ENCODE measurements around the gene IQCH. TPM values are rescaled to one million over a fixed set of nuclear protein-coding genes. Genes with fewer than 3 reads are reported as not detected.

Gene IQCH
- total and polyA plus RNA-seq, 9 donors = 0.69 to 1.8 (median 0.97) TPM

GRCh38 chr15:67506775-67507747, 252.5 kb downstream of the IQCH start:
- no peaks in the 10 kb centered on the region for H3K4me1 ChIP-seq (ENCODE audit: control insufficient read depth, insufficient read depth, low read length)
- no peaks in the 10 kb centered on the region for H3K9me3 ChIP-seq (replicated peaks; ENCODE audit: control insufficient read depth, low read depth, low read length)
- H3K27ac ChIP-seq (ENCODE audit: low read length) = no peak overlapping the region
- DNase-seq = peak; percentile 7
- no CpG with 5 or more reads among the region's 11 CpGs for WGBS (ENCODE audit: insufficient coverage)
- H3K27me3 ChIP-seq (ENCODE audit: control insufficient read depth, insufficient read depth, low read length) = no peaks in the 10 kb centered on the region
- no peak overlapping the region for H3K4me3 ChIP-seq (ENCODE audit: low read length)
- no peaks in the 10 kb centered on the region for H3K36me3 ChIP-seq (ENCODE audit: control insufficient read depth, insufficient read depth, low read length)

- H3K27me3 ChIP-seq (ENCODE audit: control insufficient read depth, insufficient read depth, low read length) = no peaks in the 10 kb centered on the region
- H3K27ac ChIP-seq (ENCODE audit: low read length) = no peak overlapping the region
- WGBS (ENCODE audit: insufficient coverage) = no CpG with 5 or more reads among the region's 3 CpGs
- peak; percentile 9 for DNase-seq
- H3K4me3 ChIP-seq (ENCODE audit: low read length) = no peak overlapping the region
- no peaks in the 10 kb centered on the region for H3K9me3 ChIP-seq (replicated peaks; ENCODE audit: control insufficient read depth, low read depth, low read length)
- peaks cover 9% of the 10 kb centered on the region for H3K36me3 ChIP-seq (ENCODE audit: control insufficient read depth, insufficient read depth, low read length)
- no peaks in the 10 kb centered on the region for H3K4me1 ChIP-seq (ENCODE audit: control insufficient read depth, insufficient read depth, low read length)
Observed at GRCh38 chr15:67508407-67508806, 253.8 kb downstream of the IQCH start.

- Histone ChIP-seq H3K27me3 (ENCODE audit: control insufficient read depth, insufficient read depth, low read length) (no peaks in the 10 kb centered on the region), H3K4me3 (ENCODE audit: low read length) (no peak overlapping the region), H3K27ac (ENCODE audit: low read length) (no peak overlapping the region), H3K9me3 (replicated peaks; ENCODE audit: control insufficient read depth, low read depth, low read length) (no peaks in the 10 kb centered on the region), H3K36me3 (ENCODE audit: control insufficient read depth, insufficient read depth, low read length) (peaks cover 14% of the 10 kb centered on the region), H3K4me1 (ENCODE audit: control insufficient read depth, insufficient read depth, low read length) (no peaks in the 10 kb centered on the region)
- 97% methylated on average over 4 of the region's 4 CpGs for WGBS (ENCODE audit: insufficient coverage)
- no peak for DNase-seq
Observed at GRCh38 chr15:67509918-67510317, 255.3 kb downstream of the IQCH start.

GRCh38 chr15:67510597-67511190, 256.1 kb downstream of the IQCH start:
- no peaks in the 10 kb centered on the region for H3K27me3 ChIP-seq (ENCODE audit: control insufficient read depth, insufficient read depth, low read length)
- H3K36me3 ChIP-seq (ENCODE audit: control insufficient read depth, insufficient read depth, low read length) = peaks cover 17% of the 10 kb centered on the region
- WGBS (ENCODE audit: insufficient coverage) = no CpG with 5 or more reads among the region's 7 CpGs
- no peaks in the 10 kb centered on the region for H3K9me3 ChIP-seq (replicated peaks; ENCODE audit: control insufficient read depth, low read depth, low read length)
- H3K4me3 ChIP-seq (ENCODE audit: low read length) = no peak overlapping the region
- DNase-seq = no peak
- H3K4me1 ChIP-seq (ENCODE audit: control insufficient read depth, insufficient read depth, low read length) = no peaks in the 10 kb centered on the region
- no peak overlapping the region for H3K27ac ChIP-seq (ENCODE audit: low read length)

- no peaks in the 10 kb centered on the region for H3K9me3 ChIP-seq (replicated peaks; ENCODE audit: control insufficient read depth, low read depth, low read length)
- H3K27ac ChIP-seq (ENCODE audit: low read length) = no peak overlapping the region
- peaks cover 18% of the 10 kb centered on the region for H3K36me3 ChIP-seq (ENCODE audit: control insufficient read depth, insufficient read depth, low read length)
- no peak for DNase-seq
- H3K4me3 ChIP-seq (ENCODE audit: low read length) = no peak overlapping the region
- H3K4me1 ChIP-seq (ENCODE audit: control insufficient read depth, insufficient read depth, low read length) = no peaks in the 10 kb centered on the region
- no peaks in the 10 kb centered on the region for H3K27me3 ChIP-seq (ENCODE audit: control insufficient read depth, insufficient read depth, low read length)
- no CpG with 5 or more reads among the region's 3 CpGs for WGBS (ENCODE audit: insufficient coverage)
Observed at GRCh38 chr15:67511606-67512005, 257.0 kb downstream of the IQCH start.

- H3K27me3 ChIP-seq (ENCODE audit: control insufficient read depth, insufficient read depth, low read length) = no peaks in the 10 kb centered on the region
- H3K4me1 ChIP-seq (ENCODE audit: control insufficient read depth, insufficient read depth, low read length) = no peaks in the 10 kb centered on the region
- DNase-seq = no peak
- H3K27ac ChIP-seq (ENCODE audit: low read length) = no peak overlapping the region
- no peak overlapping the region for H3K4me3 ChIP-seq (ENCODE audit: low read length)
- peaks cover 18% of the 10 kb centered on the region for H3K36me3 ChIP-seq (ENCODE audit: control insufficient read depth, insufficient read depth, low read length)
- H3K9me3 ChIP-seq (replicated peaks; ENCODE audit: control insufficient read depth, low read depth, low read length) = no peaks in the 10 kb centered on the region
- no CpG with 5 or more reads among the region's 3 CpGs for WGBS (ENCODE audit: insufficient coverage)
Observed at GRCh38 chr15:67512140-67512539, 257.6 kb downstream of the IQCH start.

GRCh38 chr15:67512933-67513714, 258.5 kb downstream of the IQCH start:
- Histone ChIP-seq H3K36me3 (ENCODE audit: control insufficient read depth, insufficient read depth, low read length) (peaks cover 18% of the 10 kb centered on the region), H3K4me1 (ENCODE audit: control insufficient read depth, insufficient read depth, low read length) (no peaks in the 10 kb centered on the region), H3K9me3 (replicated peaks; ENCODE audit: control insufficient read depth, low read depth, low read length) (no peaks in the 10 kb centered on the region), H3K27me3 (ENCODE audit: control insufficient read depth, insufficient read depth, low read length) (no peaks in the 10 kb centered on the region), H3K27ac (ENCODE audit: low read length) (no peak overlapping the region), H3K4me3 (ENCODE audit: low read length) (no peak overlapping the region)
- no peak for DNase-seq
- 70% methylated on average over 5 of the region's 9 CpGs for WGBS (ENCODE audit: insufficient coverage)

- WGBS (ENCODE audit: insufficient coverage) = 77% methylated on average over 3 of the region's 3 CpGs
- Histone ChIP-seq H3K36me3 (ENCODE audit: control insufficient read depth, insufficient read depth, low read length) (peaks cover 18% of the 10 kb centered on the region), H3K27ac (ENCODE audit: low read length) (no peak overlapping the region), H3K27me3 (ENCODE audit: control insufficient read depth, insufficient read depth, low read length) (no peaks in the 10 kb centered on the region), H3K4me3 (ENCODE audit: low read length) (no peak overlapping the region), H3K4me1 (ENCODE audit: control insufficient read depth, insufficient read depth, low read length) (no peaks in the 10 kb centered on the region), H3K9me3 (replicated peaks; ENCODE audit: control insufficient read depth, low read depth, low read length) (no peaks in the 10 kb centered on the region)
- DNase-seq = no peak
Observed at GRCh38 chr15:67515090-67515489, 260.5 kb downstream of the IQCH start.

- WGBS (ENCODE audit: insufficient coverage) = no CpG with 5 or more reads among the region's 2 CpGs
Observed at GRCh38 chr15:67515557-67515956, 261.0 kb downstream of the IQCH start.

More at GRCh38 chr15:67515557-67515956, 261.0 kb downstream of the IQCH start:
- Histone ChIP-seq H3K4me3 (ENCODE audit: low read length) (no peak overlapping the region), H3K27me3 (ENCODE audit: control insufficient read depth, insufficient read depth, low read length) (no peaks in the 10 kb centered on the region), H3K4me1 (ENCODE audit: control insufficient read depth, insufficient read depth, low read length) (peaks cover 3% of the 10 kb centered on the region), H3K9me3 (replicated peaks; ENCODE audit: control insufficient read depth, low read depth, low read length) (no peaks in the 10 kb centered on the region), H3K36me3 (ENCODE audit: control insufficient read depth, insufficient read depth, low read length) (peaks cover 18% of the 10 kb centered on the region), H3K27ac (ENCODE audit: low read length) (no peak overlapping the region)
- no peak for DNase-seq

Measured in muscle of leg (tissue), 11 donors.